GM18909 (cell line): ENCODE results near the gene PCED1B.

ENCODE experiments used
- ATAC-seq: cut with Tn5 transposase; IDR thresholded peaks from one replicate; pipeline ENCODE4 v1.9.1; 2021; ENCODE audit warnings: mild to moderate bottlenecking; ENCODE audit not compliant: unreplicated experiment, poor library complexity

The PCED1B gene

GRCh38 chr12:47066278-47067025 lies 13.0 kb upstream of the PCED1B start:
- no peak for ATAC-seq

- no peak for ATAC-seq
Observed at GRCh38 chr12:47067176-47067575, 12.2 kb upstream of the PCED1B start.

GRCh38 chr12:47067771-47068431 lies 11.5 kb upstream of the PCED1B start:
- no peak for ATAC-seq

- no peak for ATAC-seq
Observed at GRCh38 chr12:47068539-47068938, 10.9 kb upstream of the PCED1B start.

GRCh38 chr12:47070310-47070709 lies 9.1 kb upstream of the PCED1B start:
- ATAC-seq = no peak

- no peak for ATAC-seq
Observed at GRCh38 chr12:47071241-47071852, 8.1 kb upstream of the PCED1B start.

GRCh38 chr12:47073951-47074350 lies 5.5 kb upstream of the PCED1B start:
- ATAC-seq = no peak

- ATAC-seq = no peak
Observed at GRCh38 chr12:47074757-47075156, 4.7 kb upstream of the PCED1B start.

- ATAC-seq = no peak
Observed at GRCh38 chr12:47075192-47076084, 4.0 kb upstream of the PCED1B start.

- ATAC-seq = no peak
Observed at GRCh38 chr12:47077206-47078085, 2.0 kb upstream of the PCED1B start.

- ATAC-seq = no peak
Observed at GRCh38 chr12:47078086-47078395, 1.4 kb upstream of the PCED1B start.

GRCh38 chr12:47078733-47079467 lies 521 bp upstream of the PCED1B start:
- ATAC-seq = no peak

GRCh38 chr12:47079981-47080724 lies 732 bp downstream of the PCED1B start:
- peak; percentile 23 for ATAC-seq

GRCh38 chr12:47080725-47081502 lies 1.5 kb downstream of the PCED1B start:
- ATAC-seq = no peak

GRCh38 chr12:47082283-47082682 lies 2.9 kb downstream of the PCED1B start:
- ATAC-seq = no peak

- ATAC-seq = no peak
Observed at GRCh38 chr12:47082796-47083621, 3.6 kb downstream of the PCED1B start.

- no peak for ATAC-seq
Observed at GRCh38 chr12:47084172-47084571, 4.8 kb downstream of the PCED1B start.
